Caco-2 (cell line): ENCODE data around the gene ERO1B. TPM values are rescaled to one million over a fixed set of nuclear protein-coding genes. Genes with fewer than 3 reads are reported as not detected.

Source experiments
- BruUV-seq: library from RNA; stranded (reverse); fragments of 400-500 nt; replicated peaks from 2 replicates; lab custom pipeline; 2021; lab: Mats Ljungman, UMichigan
- CTCF ChIA-PET: fragments of 300-600 bp; sonication (Branson Sonifier 250); formaldehyde crosslinking; loops from one replicate; lab custom pipeline; 2022; ENCODE audit warnings: antibody characterized with exemption; lab: Charles Lee
- POLR2A ChIA-PET: fragments of 300-600 bp; sonication (Branson Sonifier 250); formaldehyde crosslinking; loops from one replicate; lab custom pipeline; 2022; ENCODE audit warnings: antibody characterized with exemption; lab: Charles Lee
- DNase-seq, 2 experiments: peaks; one replicate each; pipeline versions ENCODE4 v3.0.0 to v3.0.0-alpha.2; 2020 to 2022
- H3K27me3 ChIP-seq: replicated peaks from 2 replicates; pipeline ENCODE4 v1.6.0; 2011; ENCODE audit warnings: low read length; ENCODE audit not compliant: control insufficient read depth, insufficient read depth
- H3K36me3 ChIP-seq: 2 replicates; pipeline ENCODE4 v1.5.1; 2011; ENCODE audit warnings: low read length; ENCODE audit not compliant: control insufficient read depth, insufficient read depth
- H3K4me1 ChIP-seq: fragments of 250-450 bp; sonication (Bioruptor Pico); 2 replicates; pipeline ENCODE4 v1.5.1; 2020; ENCODE audit warnings: mild to moderate bottlenecking
- H3K4me3 ChIP-seq: 2 replicates; pipeline ENCODE4 v1.5.1; 2011; ENCODE audit warnings: low read depth, mild to moderate bottlenecking, control low read depth, low read length
- H3K9me3 ChIP-seq: fragments of 250-450 bp; sonication (Bioruptor Pico); 2 replicates; pipeline ENCODE4 v1.5.1; 2020; ENCODE audit warnings: mild to moderate bottlenecking, moderate library complexity
- H3K27ac Mint-ChIP-seq: one replicate; pipeline ENCODE4 v1.8.0; 2022; ENCODE audit warnings: mixed read lengths; ENCODE audit not compliant: unreplicated experiment
- H3K27me3 Mint-ChIP-seq: one replicate; pipeline ENCODE4 v1.8.0; 2022; ENCODE audit warnings: mixed read lengths; ENCODE audit not compliant: insufficient read depth, unreplicated experiment
- H3K36me3 Mint-ChIP-seq: one replicate; pipeline ENCODE4 v1.8.0; 2022; ENCODE audit warnings: mild to moderate bottlenecking, mixed read lengths; ENCODE audit not compliant: insufficient read depth, unreplicated experiment
- H3K4me1 Mint-ChIP-seq: one replicate; pipeline ENCODE4 v1.8.0; 2022; ENCODE audit warnings: low read depth, mixed read lengths; ENCODE audit not compliant: unreplicated experiment
- H3K4me3 Mint-ChIP-seq: one replicate; pipeline ENCODE4 v1.8.0; 2022; ENCODE audit warnings: mild to moderate bottlenecking, moderate library complexity, mixed read lengths; ENCODE audit not compliant: unreplicated experiment
- H3K9me3 Mint-ChIP-seq: one replicate; pipeline ENCODE4 v1.8.0; 2022; ENCODE audit warnings: mixed read lengths; ENCODE audit not compliant: unreplicated experiment
- CTCF ChIP-seq, 2 experiments: fragments of 200-600 bp in 1 of 2; IDR thresholded peaks; 1 replicate in 1 of 2; 2 replicates in 1 of 2; pipeline versions ENCODE4 v1.5.1 to v1.8.0; 2011 to 2022; ENCODE audit warnings: antibody characterized with exemption in 1 of 2, control low read depth in 1 of 2, inconsistent platforms in 1 of 2, low read depth in 1 of 2, low read length in 1 of 2, mild to moderate bottlenecking in 1 of 2, moderate library complexity in 1 of 2; ENCODE audit not compliant: insufficient read depth in 1 of 2, severe bottlenecking in 1 of 2, unreplicated experiment in 1 of 2
- intact Hi-C: fragments of 100-400 bp; cut with micrococcal nuclease; formaldehyde crosslinking; loops from one replicate; pipeline ENCODE4 v1.10.0; 2022; ENCODE audit not compliant: unreplicated experiment
- total RNA-seq: library from RNA; stranded (reverse); gene quantifications from 2 replicates; pipeline ENCODE4 v1.2.3, GENCODE V29; 2022

Gene ERO1B
- total RNA-seq, 1 experiment from 2014 or later: 2.6 TPM

GRCh38 chr1:236185687-236186086, 96.1 kb downstream of the ERO1B start:
- Mint-ChIP-seq H3K9me3 (no peaks in the 10 kb centered on the region), H3K27ac (no peak overlapping the region), H3K4me3 (no peak overlapping the region), H3K27me3 (no peaks in the 10 kb centered on the region), H3K36me3 (no peaks in the 10 kb centered on the region), H3K4me1 (no peaks in the 10 kb centered on the region)
- ChIA-PET CTCF (no interaction called here), POLR2A (no interaction called here)
- H3K27me3 ChIP-seq: no peaks in the 10 kb centered on the region
- no peaks in the 10 kb centered on the region for H3K36me3 ChIP-seq
- no peak for DNase-seq
- no TSS peak for BruUV-seq
- no peak overlapping the region for H3K4me3 ChIP-seq
- no peaks in the 10 kb centered on the region for H3K9me3 ChIP-seq
- no peaks in the 10 kb centered on the region for H3K4me1 ChIP-seq
- intact Hi-C loops: no loop called here
- TF ChIP-seq CTCF (IDR thresholded peaks at IDR 0.05; ENCODE audit: insufficient read depth in 1 of 2, low read depth in 1 of 2, low read length in 1 of 2, severe bottlenecking in 1 of 2, unreplicated experiment in 1 of 2): no peak

DNA sequence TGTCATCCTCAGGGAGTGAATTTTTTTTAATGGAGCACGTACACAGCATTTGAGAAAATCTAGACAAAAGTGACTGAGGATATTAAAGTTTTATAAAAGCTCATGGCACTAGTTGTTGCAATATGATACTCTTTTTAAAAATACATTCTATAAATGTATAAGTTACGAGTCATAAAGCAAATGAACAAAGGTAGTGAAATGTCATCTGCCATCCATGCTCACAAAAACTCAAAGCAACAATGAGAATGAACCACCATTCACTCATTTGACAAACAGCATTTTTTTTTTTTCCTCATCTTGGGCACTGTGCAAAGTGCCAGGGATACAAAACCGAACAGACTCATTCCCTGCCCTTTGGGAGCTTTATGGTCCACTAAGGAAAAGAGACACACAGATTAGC, 100.7 kb downstream of the ERO1B start:
- Histone ChIP-seq H3K9me3 (no peaks in the 10 kb centered on the region), H3K27me3 (no peaks in the 10 kb centered on the region), H3K4me3 (no peak overlapping the region), H3K36me3 (no peaks in the 10 kb centered on the region), H3K4me1 (no peaks in the 10 kb centered on the region)
- CTCF ChIA-PET: no interaction called here
- no peak overlapping the region for H3K27ac Mint-ChIP-seq
- no peaks in the 10 kb centered on the region for H3K9me3 Mint-ChIP-seq
- H3K36me3 Mint-ChIP-seq: no peaks in the 10 kb centered on the region
- H3K4me1 Mint-ChIP-seq: peaks cover 2% of the 10 kb centered on the region
- H3K4me3 Mint-ChIP-seq: no peak overlapping the region
- DNase-seq: no peak
- no TSS peak for BruUV-seq
- intact Hi-C loops: no loop called here
- H3K27me3 Mint-ChIP-seq: no peaks in the 10 kb centered on the region
- POLR2A ChIA-PET: no interaction called here
- TF ChIP-seq CTCF (IDR thresholded peaks at IDR 0.05; ENCODE audit: insufficient read depth in 1 of 2, low read depth in 1 of 2, low read length in 1 of 2, severe bottlenecking in 1 of 2, unreplicated experiment in 1 of 2): no peak

DNA sequence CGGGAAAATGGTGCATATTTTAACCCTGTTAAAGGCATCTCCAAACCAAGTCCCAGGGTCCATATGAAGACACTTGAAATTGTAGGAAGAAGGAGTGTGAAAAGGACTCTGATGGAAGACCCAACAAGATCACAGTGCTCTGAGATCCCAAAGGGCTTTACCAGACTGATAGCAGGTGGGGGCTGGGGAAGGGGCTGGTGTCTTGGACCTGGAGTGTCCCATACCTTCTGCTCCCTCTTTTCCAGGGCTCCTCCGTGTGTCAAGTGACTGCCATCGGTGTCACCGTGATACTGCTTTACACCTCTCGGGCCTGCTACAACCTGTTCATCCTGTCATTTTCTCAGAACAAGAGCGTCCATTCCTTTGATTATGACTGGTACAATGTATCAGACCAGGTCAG, 102.1 kb downstream of the ERO1B start:
- Histone ChIP-seq H3K4me1 (no peaks in the 10 kb centered on the region), H3K4me3 (no peak overlapping the region), H3K9me3 (no peaks in the 10 kb centered on the region), H3K36me3 (no peaks in the 10 kb centered on the region), H3K27me3 (no peaks in the 10 kb centered on the region)
- no peak overlapping the region for H3K27ac Mint-ChIP-seq
- BruUV-seq: no TSS peak
- H3K36me3 Mint-ChIP-seq: no peaks in the 10 kb centered on the region
- no peak for DNase-seq
- POLR2A ChIA-PET: no interaction called here
- no peaks in the 10 kb centered on the region for H3K27me3 Mint-ChIP-seq
- H3K4me1 Mint-ChIP-seq: peaks cover 8% of the 10 kb centered on the region
- CTCF ChIA-PET: no interaction called here
- H3K4me3 Mint-ChIP-seq: no peak overlapping the region
- H3K9me3 Mint-ChIP-seq: no peaks in the 10 kb centered on the region
- intact Hi-C loops: no loop called here
- TF ChIP-seq CTCF (IDR thresholded peaks at IDR 0.05; ENCODE audit: insufficient read depth in 1 of 2, low read depth in 1 of 2, low read length in 1 of 2, severe bottlenecking in 1 of 2, unreplicated experiment in 1 of 2): no peak
